NCI-H1694 treated with DMSO at 0.1 percent for 48 hours (cell line): ENCODE data around the gene BABAM2.
A peak's percentile ranks its signal among the peaks of the same experiment; 100 is the strongest.

Experiments
- DNase-seq: peaks from one replicate; lab custom pipeline; 2025; lab: John Stamatoyannopoulos, UW

BABAM2 gene

DNA sequence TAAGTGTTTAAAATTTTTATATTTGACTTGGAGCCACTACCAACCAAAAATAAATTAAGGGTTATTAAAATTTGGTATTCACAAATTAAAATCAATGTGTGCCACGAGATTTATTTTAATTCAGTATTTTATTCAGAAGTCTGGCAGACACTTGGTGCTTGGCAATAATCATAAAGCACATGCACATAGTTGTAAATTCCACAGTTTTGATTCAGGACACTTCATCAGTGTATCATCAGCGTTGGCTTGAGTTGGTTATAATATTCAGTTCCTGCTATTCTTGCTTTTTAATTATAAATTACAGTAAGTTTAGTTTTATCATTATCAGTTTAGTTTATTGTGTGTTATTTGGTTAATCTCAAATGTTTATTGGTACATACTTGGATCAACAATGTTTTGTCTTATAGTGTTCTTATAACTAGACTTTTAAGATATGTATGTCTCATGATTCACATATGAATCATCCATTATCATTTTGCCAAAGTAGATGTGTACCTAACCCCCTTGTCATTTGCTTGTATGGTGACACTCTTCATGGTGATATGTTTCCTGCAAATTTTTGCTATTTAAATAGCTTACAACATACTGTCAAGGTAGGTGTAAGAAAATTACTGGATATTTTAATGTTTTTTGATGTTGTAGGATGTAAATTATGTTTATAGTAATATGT, 237.9 kb downstream of the BABAM2 start:
- DNase-seq: no peak

DNA sequence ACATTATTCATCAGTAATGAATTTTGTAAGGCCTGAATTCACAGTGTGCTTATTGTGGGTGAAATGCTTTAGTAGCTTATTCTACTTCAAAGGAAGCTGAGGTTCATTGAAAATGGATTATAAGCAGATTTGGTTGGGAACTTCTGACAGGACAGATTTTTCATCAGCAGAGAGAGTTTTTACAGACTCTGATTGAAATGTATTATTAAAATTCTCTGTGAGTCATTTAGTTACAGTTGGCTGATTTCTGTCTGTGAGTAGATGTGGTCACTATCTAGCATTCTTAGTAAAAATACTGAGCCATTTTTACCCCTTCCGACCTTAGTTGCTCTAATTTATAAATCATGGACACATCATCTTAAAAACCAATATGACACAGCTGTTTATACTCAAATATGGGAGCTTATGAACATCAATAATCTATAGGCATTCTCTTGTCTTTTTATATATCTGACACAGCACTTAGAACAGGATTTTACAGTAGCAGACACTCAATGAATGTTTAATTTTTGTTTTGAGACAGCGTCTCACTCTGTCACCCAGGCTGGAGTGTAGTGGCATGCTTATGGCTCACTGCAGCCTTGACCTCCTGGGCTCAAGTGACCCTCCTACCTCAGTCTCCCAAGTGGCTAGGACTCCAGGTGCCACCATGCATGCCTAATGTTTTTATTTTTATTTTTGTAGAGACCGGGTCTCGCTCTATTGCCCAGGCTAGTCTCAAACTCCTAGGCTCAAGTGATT, 239.6 kb downstream of the BABAM2 start:
- DNase-seq: no peak

DNA sequence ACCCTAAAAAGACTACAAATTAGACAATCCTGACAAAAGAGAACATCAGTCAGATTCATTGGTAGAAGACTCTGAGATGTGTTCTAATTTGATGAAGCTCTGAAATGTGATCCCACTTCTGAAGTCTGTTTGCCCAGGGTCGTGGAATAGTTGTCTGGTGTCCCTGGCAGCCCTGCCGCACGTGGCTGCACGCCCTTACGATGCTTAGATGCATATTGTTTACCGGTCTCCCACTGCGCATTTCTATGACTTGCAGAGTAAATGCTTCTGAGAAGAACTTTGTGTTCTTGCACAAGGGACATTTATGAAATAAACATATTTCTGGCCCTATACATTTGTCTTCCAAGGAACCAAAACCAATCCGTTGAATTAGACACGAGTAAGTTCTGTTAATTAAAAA, 243.2 kb downstream of the BABAM2 start:
- no peak for DNase-seq

DNA sequence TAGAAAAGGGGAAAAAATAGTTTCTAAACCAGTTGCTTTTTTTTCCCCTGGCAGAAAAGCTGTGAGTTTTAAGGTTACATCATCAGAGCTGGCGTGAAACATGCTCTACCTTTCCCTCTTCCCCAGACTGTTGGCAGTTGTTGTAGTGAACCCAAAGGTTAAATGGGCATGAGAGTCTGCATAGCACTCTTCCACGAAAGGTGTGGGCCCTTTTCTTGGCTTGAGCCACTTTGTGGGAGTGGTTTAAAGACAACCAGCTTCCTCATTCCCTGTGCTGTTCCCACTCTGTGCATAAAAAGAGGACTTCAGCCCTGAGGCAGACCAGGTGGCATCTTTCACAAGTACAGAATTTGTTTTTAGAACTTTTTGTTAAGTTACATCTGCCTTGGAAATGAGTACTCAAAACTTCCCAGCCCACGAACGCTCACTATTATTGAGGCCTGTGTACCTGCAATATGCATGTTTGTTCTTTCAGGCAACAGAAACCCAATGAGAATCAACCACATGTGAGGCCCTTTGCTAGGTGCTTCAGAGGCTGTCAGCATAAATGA, 243.8 kb downstream of the BABAM2 start:
- DNase-seq: no peak

DNA sequence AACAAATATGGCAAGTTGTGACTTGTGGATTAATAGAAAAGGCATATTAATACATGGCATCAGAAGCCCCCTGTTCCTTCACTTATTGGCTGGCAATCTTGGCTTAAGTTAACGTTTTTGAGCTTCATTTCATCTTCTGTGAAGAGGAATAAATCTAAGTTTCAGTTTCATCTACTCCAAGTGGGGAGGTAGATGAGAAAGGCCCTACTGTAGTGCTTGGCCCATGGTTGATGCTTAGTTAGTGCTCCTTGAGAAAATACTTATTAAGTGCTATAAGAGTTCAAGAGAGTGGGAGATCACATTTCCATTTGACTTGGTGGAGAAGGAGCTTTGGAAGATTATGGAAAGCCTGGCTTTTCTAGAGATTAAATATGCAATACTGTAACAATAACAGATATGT, 244.3 kb downstream of the BABAM2 start:
- no peak for DNase-seq

DNA sequence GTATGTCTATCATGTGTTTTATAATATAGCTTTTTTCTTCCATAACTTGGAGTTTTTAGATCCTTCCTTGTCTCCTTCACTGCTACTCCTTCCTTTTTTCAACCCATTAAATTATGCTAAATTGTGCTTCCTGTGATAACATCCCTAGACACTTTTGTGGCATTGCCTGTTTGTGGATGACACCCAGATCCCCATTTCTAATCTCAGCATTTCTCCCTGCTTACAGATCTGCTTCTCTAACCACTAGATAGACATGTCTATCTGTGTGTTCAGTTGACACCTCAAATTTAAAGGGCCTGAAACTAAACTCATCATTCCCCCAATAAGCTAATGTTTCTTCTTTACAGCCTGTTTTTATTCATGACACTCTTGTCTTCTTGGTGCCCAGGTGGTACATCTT, 244.8 kb downstream of the BABAM2 start:
- DNase-seq: no peak

DNA sequence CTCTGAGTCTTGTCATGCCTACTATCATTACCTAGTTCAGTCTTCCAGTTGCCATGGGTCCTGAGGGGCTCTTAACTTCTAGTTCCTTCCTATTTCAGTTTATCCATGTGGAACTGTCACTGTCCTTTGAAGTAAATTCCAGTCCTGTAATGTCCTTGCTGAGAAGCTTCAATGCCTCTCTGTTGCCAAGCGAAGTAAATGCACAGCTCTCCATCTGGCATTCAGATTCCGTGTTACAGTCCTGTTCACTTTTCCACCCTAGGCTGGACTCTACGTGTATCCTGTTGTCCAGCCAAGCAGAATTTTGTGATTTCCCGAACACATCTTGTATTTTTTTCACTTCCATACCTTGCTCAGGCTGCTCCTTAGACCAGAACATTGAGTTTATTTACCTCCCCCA, 245.3 kb downstream of the BABAM2 start:
- DNase-seq: no peak

DNA sequence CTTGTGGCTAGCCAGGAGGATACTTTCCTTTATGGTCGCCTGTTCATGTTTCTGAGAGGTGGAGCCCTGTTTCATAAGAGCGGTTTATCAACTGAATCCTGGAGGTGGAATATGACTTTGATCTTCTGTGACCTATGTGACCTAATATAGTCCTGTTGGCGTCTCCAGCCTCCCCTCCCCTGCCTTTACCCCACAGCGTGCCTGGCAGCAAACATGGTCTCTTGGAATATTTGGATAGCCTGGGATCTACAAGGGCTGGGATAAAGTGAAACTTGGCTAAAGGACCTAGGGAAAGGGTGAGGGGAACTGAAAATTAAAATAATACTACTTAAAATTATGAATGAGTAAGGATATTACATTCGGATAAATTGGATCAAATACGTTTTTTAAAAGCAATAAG, 246.0 kb downstream of the BABAM2 start:
- DNase-seq: no peak

DNA sequence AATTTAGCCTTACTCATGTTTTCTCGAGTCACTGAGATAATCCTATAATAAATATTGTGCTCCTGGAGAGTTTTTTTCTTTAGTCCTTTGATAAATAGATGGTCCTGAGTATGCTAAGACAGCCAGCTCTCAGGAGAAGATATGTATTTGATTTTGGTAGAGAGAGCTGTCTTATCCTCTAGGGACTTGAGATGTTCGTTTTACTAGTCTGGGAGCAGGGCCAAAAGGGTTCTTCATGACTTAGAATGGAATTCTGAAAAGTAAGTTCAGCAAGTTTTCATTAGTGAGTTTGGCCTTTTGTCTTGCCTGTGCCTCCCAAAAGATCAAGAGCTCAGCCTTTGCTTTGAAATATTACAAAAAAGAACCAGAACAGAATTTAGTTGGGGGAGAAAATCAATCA, 246.7 kb downstream of the BABAM2 start:
- DNase-seq: no peak

DNA sequence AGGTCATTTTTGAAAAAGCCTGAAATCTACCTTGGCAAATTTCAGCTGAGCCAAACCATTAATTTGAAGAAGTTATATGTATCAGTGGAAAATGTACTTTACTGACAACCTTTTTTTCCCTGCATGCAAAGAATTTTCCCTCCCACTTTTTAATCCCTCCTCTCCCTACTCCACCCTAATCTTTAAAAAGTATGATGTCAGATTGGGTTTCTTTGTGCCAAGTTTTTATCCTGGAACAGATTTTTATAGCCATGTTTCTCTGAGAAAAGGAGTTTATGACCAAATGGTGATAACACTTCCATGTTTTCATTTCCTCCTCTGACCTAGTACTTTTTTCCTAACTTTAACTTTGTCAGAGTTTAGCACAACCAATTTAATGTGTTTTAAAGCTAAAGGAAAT, 251.9 kb downstream of the BABAM2 start:
- DNase-seq: no peak

DNA sequence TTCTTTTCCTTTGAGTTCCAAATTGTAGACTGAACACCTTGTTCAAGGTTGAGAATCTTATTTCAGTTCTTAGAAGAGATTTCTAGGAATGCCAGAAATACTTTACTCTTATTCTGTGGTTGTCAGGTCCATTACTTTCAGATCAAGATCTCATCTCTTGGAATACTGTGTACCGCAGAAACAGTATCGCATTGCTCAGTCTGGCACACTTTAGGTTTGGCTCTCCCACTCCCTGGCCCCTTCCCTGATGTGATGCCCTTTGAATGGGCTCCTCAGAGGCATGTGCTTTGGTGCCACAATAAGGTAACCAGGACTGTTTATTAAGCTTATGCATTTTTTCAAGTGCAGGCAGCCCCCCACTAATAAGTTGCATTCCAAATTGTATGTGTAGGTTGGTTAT, 257.5 kb downstream of the BABAM2 start:
- no peak for DNase-seq

DNA sequence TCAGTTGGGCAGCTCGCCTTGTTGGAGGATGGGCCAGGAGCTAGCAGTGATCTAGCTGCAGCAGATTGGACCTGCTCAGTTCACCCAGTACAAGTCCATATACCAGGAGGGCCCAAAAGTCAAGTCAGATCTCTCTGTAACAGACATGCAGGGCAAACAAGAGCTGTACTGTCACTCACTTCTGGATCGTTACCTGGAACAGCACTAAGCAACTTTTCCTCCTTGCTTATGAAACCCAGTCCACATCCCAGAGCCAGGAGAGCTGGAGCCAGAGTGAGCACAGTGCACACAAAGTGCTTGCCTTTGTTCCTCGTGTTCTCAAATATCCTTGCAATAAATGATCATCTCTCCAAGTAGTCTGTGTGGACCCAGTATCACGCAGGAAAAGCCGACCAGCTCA, 258.0 kb downstream of the BABAM2 start:
- no peak for DNase-seq

DNA sequence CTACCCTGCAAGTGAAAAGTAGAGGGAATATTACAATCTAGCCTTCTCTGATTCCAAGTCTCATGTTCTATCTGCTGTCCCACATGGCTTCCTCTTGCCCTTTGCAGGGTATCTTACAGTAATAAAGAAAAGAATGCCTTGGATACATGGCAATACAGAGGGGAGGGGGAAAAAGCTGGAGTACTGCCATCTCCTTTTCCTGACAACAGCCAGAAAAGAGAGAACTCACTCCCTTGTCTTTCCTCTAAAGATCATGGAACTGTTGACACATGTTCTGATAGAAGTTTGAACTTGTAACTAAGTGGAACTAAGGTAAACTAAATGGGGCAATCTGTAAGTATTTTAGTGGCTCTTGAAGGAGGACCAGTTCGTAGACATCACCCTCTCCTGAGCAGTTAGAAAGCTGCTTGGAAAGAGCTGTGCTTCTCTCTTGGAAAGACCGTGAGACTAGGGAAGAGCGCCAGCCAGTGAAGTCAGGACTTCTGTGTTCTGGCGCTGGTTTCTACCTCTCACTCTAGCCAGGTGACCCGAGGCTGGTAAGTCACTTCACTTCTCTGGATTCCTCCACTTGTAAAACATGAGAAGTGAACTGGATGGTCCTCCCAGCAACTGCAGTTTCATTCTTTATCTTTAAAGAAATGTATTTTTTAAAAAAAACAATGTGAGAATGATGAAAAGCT, 259.8 kb downstream of the BABAM2 start:
- DNase-seq: no peak

DNA sequence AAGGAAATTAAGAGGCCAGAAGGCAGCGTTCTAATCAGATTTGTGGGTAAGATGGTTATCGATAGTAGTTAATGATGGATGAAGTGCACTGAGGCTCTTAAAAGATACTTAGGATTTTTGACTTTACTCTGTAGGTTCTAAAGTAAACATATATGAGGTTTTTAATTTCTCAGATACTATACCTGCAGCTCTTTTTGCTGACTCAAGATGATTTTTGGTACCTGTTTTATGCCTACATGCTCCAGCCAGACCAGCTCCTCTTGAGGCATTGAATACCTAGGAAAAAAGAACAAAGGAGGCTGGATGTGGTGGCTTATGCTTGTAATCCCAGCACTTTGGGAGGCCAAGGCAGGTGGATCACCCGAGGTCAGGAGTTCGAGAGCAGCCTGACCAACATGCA, 260.5 kb downstream of the BABAM2 start:
- no peak for DNase-seq

DNA sequence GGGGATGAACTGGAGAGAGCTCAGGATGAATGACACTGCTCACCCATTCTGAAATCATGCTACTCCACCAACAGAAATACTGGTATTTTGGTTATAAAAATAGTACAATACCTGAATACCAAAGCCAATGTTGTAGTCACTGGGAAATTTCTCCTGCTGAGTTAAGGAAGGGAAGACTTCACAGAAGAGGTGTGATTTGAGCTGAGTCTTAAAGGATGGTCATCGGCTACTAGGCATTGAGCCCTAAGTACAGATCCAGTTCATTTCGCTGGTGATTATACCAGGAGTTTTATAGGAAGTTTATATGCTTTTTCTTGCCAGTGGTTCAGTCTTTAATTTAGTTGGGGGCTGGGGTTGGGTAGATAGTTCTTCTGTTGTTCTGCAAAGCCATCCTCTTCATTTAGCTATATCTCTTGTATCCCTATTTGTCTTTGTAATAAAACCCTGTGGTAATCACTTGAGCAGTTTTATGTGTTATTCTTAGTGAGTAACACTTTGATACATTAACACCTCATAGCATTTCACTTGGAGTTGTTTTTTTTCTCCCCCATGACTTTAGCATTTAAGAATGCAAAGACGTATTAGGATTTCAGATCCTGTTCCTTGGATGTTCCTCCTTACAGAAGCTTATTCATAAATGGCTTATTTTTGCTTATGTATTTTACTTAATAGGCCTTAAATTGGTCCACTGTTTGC, 262.2 kb downstream of the BABAM2 start:
- no peak for DNase-seq

DNA sequence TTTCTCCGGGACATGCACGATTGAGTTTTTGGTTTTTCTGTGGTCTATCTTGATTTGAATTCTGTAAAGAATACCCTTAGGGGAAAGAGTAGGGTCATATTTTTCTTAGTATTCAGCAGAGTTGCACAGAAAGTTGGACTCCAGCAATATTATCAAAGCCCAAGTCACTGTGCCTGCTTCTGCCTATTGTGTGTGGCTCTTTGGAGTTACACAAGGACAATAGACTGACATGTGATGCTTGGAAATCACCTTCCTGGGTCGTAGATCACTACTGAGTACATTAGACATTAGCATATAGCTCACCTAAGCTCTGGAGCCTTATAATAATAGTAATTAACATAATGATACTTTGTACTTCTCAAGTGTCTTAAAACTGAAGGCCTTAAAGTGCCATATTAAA, 263.3 kb downstream of the BABAM2 start:
- no peak for DNase-seq

DNA sequence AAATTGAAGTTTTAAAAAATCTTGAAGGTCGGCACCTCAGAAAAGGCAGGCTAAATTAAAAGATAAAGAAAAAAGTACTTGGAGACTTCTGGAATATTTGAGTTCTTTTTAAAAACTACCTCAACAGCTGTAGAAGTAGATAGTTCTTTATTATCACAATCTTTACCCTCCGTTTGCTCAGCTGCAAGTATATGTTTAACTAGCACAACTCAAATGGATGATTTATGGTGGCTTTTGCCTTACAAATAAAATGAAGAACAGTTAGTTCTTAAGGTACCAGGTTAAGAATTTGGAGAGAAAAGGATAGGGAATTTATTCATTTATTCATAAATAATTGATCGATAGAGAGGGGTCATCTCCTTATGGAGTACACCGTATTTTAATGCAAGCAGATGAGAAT, 264.6 kb downstream of the BABAM2 start:
- DNase-seq: no peak

DNA sequence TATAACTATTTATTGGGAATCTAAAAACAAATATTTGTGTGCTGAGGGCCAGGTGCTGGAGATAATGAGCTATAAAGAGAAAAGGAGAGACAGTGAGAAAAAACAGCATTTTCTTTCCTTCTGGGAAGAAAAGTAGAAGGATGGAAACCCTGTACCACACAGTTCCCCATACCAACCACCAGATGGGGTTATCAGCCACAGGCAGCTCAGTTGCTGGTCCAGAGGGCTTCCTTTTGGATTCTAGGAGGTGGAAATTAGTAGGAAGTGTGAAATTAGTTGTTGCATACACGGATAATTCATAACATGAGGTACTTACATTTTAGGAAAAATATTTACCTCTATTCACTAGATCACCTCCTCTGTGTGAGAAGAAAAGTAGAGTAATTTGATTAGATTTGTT, 265.1 kb downstream of the BABAM2 start:
- peak; percentile 8 for DNase-seq

DNA sequence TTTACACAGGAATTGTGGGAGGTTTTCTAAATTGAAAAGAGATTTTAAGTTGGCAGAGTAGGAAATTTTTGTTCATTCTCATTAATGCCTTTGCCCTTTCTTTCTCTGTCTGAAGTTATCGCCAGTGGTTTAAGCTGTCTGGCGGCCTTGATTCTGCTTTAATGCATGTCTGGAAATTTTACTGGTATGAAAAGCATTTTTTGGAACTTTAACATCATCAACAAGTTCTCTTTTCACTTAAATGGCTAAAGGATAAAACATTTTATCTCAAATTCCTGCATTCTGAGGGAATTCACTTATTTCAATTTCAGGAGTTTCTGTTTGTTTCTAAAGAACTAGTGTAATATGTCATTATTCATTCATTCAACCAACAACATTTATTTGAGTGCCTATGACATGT, 268.3 kb downstream of the BABAM2 start:
- no peak for DNase-seq

DNA sequence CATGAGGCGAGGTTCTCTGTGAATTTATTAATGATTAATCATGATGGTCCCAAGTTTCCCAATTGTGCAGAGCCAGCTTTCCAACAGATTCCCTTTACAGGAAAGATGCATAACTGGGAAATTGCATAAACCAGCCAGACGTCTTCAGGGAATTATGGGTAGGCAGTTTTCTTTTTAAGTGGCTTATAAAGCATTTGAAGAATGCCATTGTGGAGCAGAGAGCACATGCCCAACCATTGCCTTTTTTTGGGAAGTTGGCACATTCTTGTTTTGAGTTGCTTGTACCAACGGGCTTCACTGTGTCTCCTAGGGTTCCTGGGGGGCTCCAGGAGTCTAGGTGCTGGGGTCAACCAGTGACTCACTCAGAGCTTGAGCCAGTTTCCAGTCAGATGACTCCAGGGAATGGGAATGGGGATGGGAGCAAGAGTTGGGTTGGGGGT, 270.5 kb downstream of the BABAM2 start:
- no peak for DNase-seq

DNA sequence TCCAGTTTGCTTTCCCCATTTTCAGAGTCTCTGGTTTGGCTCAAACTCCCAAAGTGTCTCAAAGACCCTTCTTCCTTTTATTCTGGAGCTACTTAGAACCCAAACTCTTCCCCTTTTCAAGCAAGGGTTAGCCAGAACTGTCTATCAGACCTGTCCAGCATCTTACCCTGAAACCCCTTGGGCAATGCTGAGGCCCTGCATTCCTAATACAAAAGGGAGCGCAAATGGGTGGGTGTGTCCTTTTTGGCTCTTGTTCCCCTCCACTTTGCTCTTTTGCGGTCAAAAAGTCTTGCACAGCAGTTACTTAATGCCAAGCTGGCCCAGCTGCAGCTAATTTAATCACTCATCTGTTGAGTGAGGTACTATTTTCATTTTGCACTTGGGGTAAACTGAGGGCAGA, 270.9 kb downstream of the BABAM2 start:
- DNase-seq: no peak

DNA sequence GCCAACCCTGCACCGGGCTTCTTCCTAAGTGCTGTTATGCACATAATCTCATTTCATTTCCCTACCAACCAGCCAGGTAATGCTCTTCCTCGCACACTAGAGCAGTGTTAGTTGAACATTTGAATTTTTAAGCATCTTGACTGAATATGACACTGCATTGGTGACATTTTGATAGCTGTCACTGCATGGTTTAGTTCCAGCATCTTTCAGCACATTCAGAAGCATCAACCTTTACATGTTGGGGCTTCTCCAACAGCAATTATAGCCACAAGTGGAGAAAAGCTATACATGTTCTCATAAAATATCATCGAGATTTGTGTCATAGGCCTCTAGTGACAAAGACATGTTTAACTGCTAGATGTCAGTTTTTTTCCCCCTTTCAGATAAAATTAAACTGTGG, 272.0 kb downstream of the BABAM2 start:
- DNase-seq: no peak
